HCT116 (cell line): ENCODE results near the gene FGF1. TPM values are rescaled to one million over a fixed set of nuclear protein-coding genes. Genes with fewer than 3 reads are reported as not detected.

Source experiments
- ATAC-seq: fragments of 200-7000 bp; cut with Tn5 transposase; 2 replicates; pipeline ENCODE4 v1.9.1; 2020; ENCODE audit warnings: mild to moderate bottlenecking, moderate library complexity
- BruUV-seq: library from RNA; stranded (reverse); fragments of 400-500 nt; replicated peaks from 2 replicates; lab custom pipeline; 2021; lab: Mats Ljungman, UMichigan
- CTCF ChIA-PET: fragments of 300-600 bp; sonication (Branson Sonifier 250); formaldehyde crosslinking; loops from one replicate; lab custom pipeline; 2021; ENCODE audit warnings: antibody characterized with exemption; lab: Charles Lee
- POLR2A ChIA-PET: fragments of 300-600, 350-600 bp; sonication (Branson Sonifier 250); formaldehyde crosslinking; loops from one replicate; lab custom pipeline; 2021; ENCODE audit warnings: antibody characterized with exemption; lab: Charles Lee
- RAD21 ChIA-PET, 2 experiments: fragments of 300-600 bp; sonication (Branson Sonifier 250); formaldehyde crosslinking; loops; one replicate each; lab custom pipeline; 2023; ENCODE audit warnings: low total read pairs in 2 of 2; ENCODE audit not compliant: uncharacterized antibody in 2 of 2, unreplicated experiment in 2 of 2, low non-redundant PET in 1 of 2; lab: Charles Lee
- DNase-seq: peaks from one replicate; pipeline ENCODE4 v3.0.0-alpha.2; 2010; ENCODE audit warnings: low read depth, low spot score
- H2AFZ ChIP-seq: fragments of 200-600 bp; shearing (Covaris generic), sonication (generic); 2 replicates; pipeline ENCODE4 v1.6.1; 2017; ENCODE audit warnings: low read depth, mixed run types, mixed read lengths, antibody characterized with exemption, low read length; ENCODE audit not compliant: poor library complexity, severe bottlenecking
- H3K27ac ChIP-seq: 2 replicates; pipeline ENCODE4 v1.5.1; 2012; ENCODE audit warnings: low read depth, low read length
- H3K27me3 ChIP-seq: fragments of 200-600 bp; sonication (generic); 2 replicates; pipeline ENCODE4 v1.6.1; 2016; ENCODE audit warnings: mixed run types, low read length, mixed read lengths; ENCODE audit not compliant: insufficient read depth
- H3K36me3 ChIP-seq, 2 experiments: fragments of 200-500 bp in 1 of 2; fragments of 200-600 bp in 1 of 2; sonication (Bioruptor generic) in 1 of 2; sonication (generic) in 1 of 2; 2 replicates each; pipeline versions ENCODE4 v1.5.1 to v1.6.1; 2014 to 2016; ENCODE audit warnings: low read length in 2 of 2, inconsistent platforms in 1 of 2, mixed read lengths in 1 of 2, mixed run types in 1 of 2; ENCODE audit not compliant: insufficient read depth in 2 of 2, control insufficient read depth in 1 of 2
- H3K4me1 ChIP-seq, 2 experiments: fragments of 200-600 bp in 1 of 2; sonication (generic) in 1 of 2; 2 replicates each; pipeline versions ENCODE4 v1.5.1 to v1.6.1; 2012 to 2017; ENCODE audit warnings: low read length in 2 of 2, inconsistent platforms in 1 of 2, mild to moderate bottlenecking in 1 of 2, mixed read lengths in 1 of 2, mixed run types in 1 of 2, moderate library complexity in 1 of 2; ENCODE audit not compliant: insufficient read depth in 2 of 2, control insufficient read depth in 1 of 2
- H3K4me2 ChIP-seq: fragments of 200-600 bp; sonication (generic); 2 replicates; pipeline ENCODE4 v1.6.1; 2017; ENCODE audit warnings: mixed run types, low read length, mixed read lengths
- H3K4me3 ChIP-seq, 2 experiments: fragments of 200-600 bp in 1 of 2; sonication (generic) in 1 of 2; replicated peaks in 1 of 2; 2 replicates each; pipeline ENCODE4 v1.5.1; 2011 to 2016; ENCODE audit warnings: low read length in 2 of 2, control low read depth in 1 of 2, low read depth in 1 of 2, mild to moderate bottlenecking in 1 of 2, mixed read lengths in 1 of 2, mixed run types in 1 of 2
- H3K79me2 ChIP-seq: fragments of 200-600 bp; sonication (generic); 2 replicates; pipeline ENCODE4 v1.6.1; 2017; ENCODE audit warnings: mild to moderate bottlenecking, mixed run types, low read length, moderate library complexity, mixed read lengths; ENCODE audit not compliant: insufficient read depth
- H3K9ac ChIP-seq: fragments of 200-600 bp; sonication (generic); 2 replicates; pipeline ENCODE4 v1.6.1; 2016; ENCODE audit warnings: low read length, mixed read lengths
- H3K9me2 ChIP-seq: fragments of 200-600 bp; sonication (generic), shearing (Covaris generic); 2 replicates; pipeline ENCODE4 v1.6.1; 2017; ENCODE audit warnings: mixed run types, mild to moderate bottlenecking, moderate library complexity; ENCODE audit not compliant: insufficient read depth
- H3K9me3 ChIP-seq, 2 experiments: fragments of 200-500 bp in 1 of 2; fragments of 200-600 bp in 1 of 2; sonication (Bioruptor generic) in 1 of 2; sonication (generic) in 1 of 2; 2 replicates each; pipeline ENCODE4 v1.6.1; 2014 to 2017; ENCODE audit warnings: low read length in 2 of 2, mixed read lengths in 2 of 2, inconsistent platforms in 1 of 2, low read depth in 1 of 2, mild to moderate bottlenecking in 1 of 2, mixed run types in 1 of 2, moderate library complexity in 1 of 2; ENCODE audit not compliant: control insufficient read depth in 1 of 2, insufficient read depth in 1 of 2
- H4K20me1 ChIP-seq: fragments of 200-600 bp; sonication (generic), shearing (Covaris generic); 2 replicates; pipeline ENCODE4 v1.6.1; 2017; ENCODE audit warnings: mixed run types, mild to moderate bottlenecking, moderate library complexity; ENCODE audit not compliant: insufficient read depth
- ATF3 ChIP-seq: IDR thresholded peaks from 2 replicates; pipeline ENCODE4 v1.6.1; 2012
- CBX3 ChIP-seq: IDR thresholded peaks from 2 replicates; pipeline ENCODE4 v1.6.1; 2012; ENCODE audit warnings: low read depth
- CEBPB ChIP-seq: IDR thresholded peaks from 2 replicates; pipeline ENCODE4 v1.6.1; 2012; ENCODE audit warnings: low read depth
- CTCF ChIP-seq, 3 experiments: fragments of 200-600 bp in 1 of 3; sonication (generic) in 1 of 3; IDR thresholded peaks in 2 of 3; conservative IDR thresholded peaks in 1 of 3; 2 replicates each; pipeline ENCODE4 v1.5.1; 2012 to 2017; ENCODE audit warnings: low read depth in 2 of 3, low read length in 2 of 3, antibody characterized with exemption in 1 of 3, borderline replicate concordance in 1 of 3, control low read depth in 1 of 3, mild to moderate bottlenecking in 1 of 3, mixed read lengths in 1 of 3, mixed run types in 1 of 3, moderate library complexity in 1 of 3; ENCODE audit not compliant: insufficient read depth in 1 of 3
- EGR1 ChIP-seq: IDR thresholded peaks from 2 replicates; pipeline ENCODE4 v1.6.1; 2012; ENCODE audit warnings: low read depth
- ELF1 ChIP-seq: IDR thresholded peaks from 2 replicates; pipeline ENCODE4 v1.6.1; 2012; ENCODE audit warnings: low read depth, borderline replicate concordance
- EZH2 ChIP-seq: fragments of 200-600 bp; sonication (generic); IDR thresholded peaks from 2 replicates; pipeline ENCODE4 v1.6.1; 2017; ENCODE audit warnings: antibody characterized with exemption, mixed run types
- EZH2phosphoT487 ChIP-seq: fragments of 200-600 bp; IDR thresholded peaks from 2 replicates; pipeline ENCODE4 v1.6.1; 2018; ENCODE audit warnings: antibody characterized with exemption, borderline replicate concordance
- FOSL1 ChIP-seq: IDR thresholded peaks from 2 replicates; pipeline ENCODE4 v1.6.1; 2012; ENCODE audit warnings: low read depth
- POLR2AphosphoS5 ChIP-seq: IDR thresholded peaks from 2 replicates; pipeline ENCODE4 v1.6.1; 2011; ENCODE audit warnings: mild to moderate bottlenecking, low read depth, low read length, moderate library complexity
- RAD21 ChIP-seq: IDR thresholded peaks from 2 replicates; pipeline ENCODE4 v1.6.1; 2012; ENCODE audit warnings: low read depth, mild to moderate bottlenecking
- SIN3A ChIP-seq: IDR thresholded peaks from 2 replicates; pipeline ENCODE4 v1.6.1; 2012; ENCODE audit warnings: low read depth
- SP1 ChIP-seq: IDR thresholded peaks from 2 replicates; pipeline ENCODE4 v1.6.1; 2012; ENCODE audit warnings: low read depth
- TCF7L2 ChIP-seq: IDR thresholded peaks from 2 replicates; pipeline ENCODE4 v1.7.0; 2011; ENCODE audit warnings: borderline replicate concordance, inconsistent platforms; ENCODE audit not compliant: insufficient read depth, insufficient read length; ENCODE audit errors: extremely low read depth
- YY1 ChIP-seq: IDR thresholded peaks from 2 replicates; pipeline ENCODE4 v1.6.1; 2011; ENCODE audit warnings: low read length, low read depth, moderate library complexity, mild to moderate bottlenecking; ENCODE audit not compliant: insufficient replicate concordance; ENCODE audit errors: extremely low read depth
- ZFX ChIP-seq: fragments of 450-650 bp; IDR thresholded peaks from 2 replicates; pipeline ENCODE4 v1.6.1; 2017
- ZNF274 ChIP-seq: fragments of 200-500 bp; sonication (Bioruptor generic); IDR thresholded peaks from 2 replicates; pipeline ENCODE4 v1.6.1; 2014; ENCODE audit warnings: mild to moderate bottlenecking, low read depth, low read length, inconsistent platforms
- intact Hi-C: fragments of 100-400 bp; cut with micrococcal nuclease; formaldehyde crosslinking; loops from 2 replicates; pipeline ENCODE4 v1.10.0; 2022
- total RNA-seq: library from RNA; stranded (reverse); gene quantifications from one replicate; pipeline ENCODE4 v1.2.1, GENCODE V29; 2021; ENCODE audit not compliant: unreplicated experiment

Gene FGF1
- total RNA-seq, 1 experiment from 2014 or later = not detected

- BruUV-seq = no TSS peak
- Histone ChIP-seq H3K79me2 (no peaks in the 10 kb centered on the region), H3K27ac (no peak overlapping the region), H3K4me2 (no peak overlapping the region), H3K4me1 (peaks cover 0 to 3% of the 10 kb centered on the region in 2 experiments; a peak in 1 of 4 replicates), H2AFZ (no peak overlapping the region), H3K4me3 (no peak overlapping the region), H3K9ac (no peak overlapping the region), H3K9me3 (no peaks in the 10 kb centered on the region), H3K27me3 (no peaks in the 10 kb centered on the region), H4K20me1 (no peaks in the 10 kb centered on the region), H3K36me3 (no peaks in the 10 kb centered on the region), H3K9me2 (no peaks in the 10 kb centered on the region)
- ChIA-PET POLR2A (no interaction called here), CTCF (interaction anchor here (1.1 kb wide), 1 partner anchor 26 kb away, joined by 4 read pairs; no protein-coding TSS in a partner anchor), RAD21 (no interaction called here)
- no peak for ATAC-seq
- no peak for DNase-seq
- TF ChIP-seq EGR1 (no peak), TCF7L2 (no peak), ZNF274 (no peak), RAD21 (no peak), YY1 (no peak), CBX3 (no peak), EZH2 (no peak), CTCF (IDR thresholded peaks at IDR 0.05 in 2 of 3, conservative IDR thresholded peaks at IDR 0.05 in 1 of 3; ENCODE audit: borderline replicate concordance in 1 of 3, insufficient read depth in 1 of 3, low read depth in 2 of 3, low read length in 2 of 3) (no peak), SIN3A (no peak), ELF1 (no peak), ATF3 (no peak), FOSL1 (no peak), SP1 (no peak), POLR2AphosphoS5 (no peak), ZFX (no peak), CEBPB (no peak), EZH2phosphoT487 (no peak)
- intact Hi-C loops = no loop called here
Observed at GRCh38 chr5:142626786-142627185, 59.1 kb downstream of the FGF1 start.
